Measurements from ENCODE around the gene SNAPC5. TPM values are rescaled to one million over a fixed set of nuclear protein-coding genes. Genes with fewer than 3 reads are reported as not detected.

SNAPC5 gene
- total RNA-seq, 2 donors from 2014 or later = 30.3 to 38.1 TPM

- no peak for TF ChIP-seq CTCF (IDR thresholded peaks at IDR 0.05)
- no peaks in the 10 kb centered on the region for H3K36me3 ChIP-seq
- H3K27me3 ChIP-seq (replicated peaks; ENCODE audit: insufficient read depth) = no peaks in the 10 kb centered on the region
- no peak overlapping the region for H3K27ac ChIP-seq
- DNase-seq (ENCODE audit: low spot score) (no peak), ATAC-seq (ENCODE audit: insufficient number of reproducible peaks, low FRiP score, low read depth) (no peak)
- H3K4me3 ChIP-seq = no peak overlapping the region
- no peaks in the 10 kb centered on the region for H3K4me1 ChIP-seq (ENCODE audit: control insufficient read depth in 1 of 2, low read depth in 2 of 2)
- no peaks in the 10 kb centered on the region for H3K9me3 ChIP-seq
These were observed 44.5 kb downstream of the SNAPC5 start for GRCh38 chr15:66452971-66453580.

- no peak for ATAC-seq (ENCODE audit: insufficient number of reproducible peaks, low FRiP score, low read depth)
These were observed 45.1 kb downstream of the SNAPC5 start for GRCh38 chr15:66452420-66452819.

More at GRCh38 chr15:66452420-66452819, 45.1 kb downstream of the SNAPC5 start:
- Histone ChIP-seq H3K9me3 (no peaks in the 10 kb centered on the region), H3K36me3 (no peaks in the 10 kb centered on the region), H3K27ac (no peak overlapping the region), H3K4me3 (no peak overlapping the region), H3K4me1 (ENCODE audit: control insufficient read depth in 1 of 2, low read depth in 2 of 2) (no peaks in the 10 kb centered on the region), H3K27me3 (replicated peaks; ENCODE audit: insufficient read depth) (no peaks in the 10 kb centered on the region)
- no peak for DNase-seq (ENCODE audit: low spot score)
- no peak for TF ChIP-seq CTCF (IDR thresholded peaks at IDR 0.05)

Other genes starting within 250 kb of the SNAPC5 start
- not detected for gene MEGF11, start 244.0 kb downstream of the SNAPC5 start, total RNA-seq
- gene DIS3L, start 204.2 kb downstream of the SNAPC5 start, total RNA-seq = 10 to 100 TPM; 36.8 to 45.1 TPM
- 10 to 100 TPM in 1 of 2 donors, 1 to 10 TPM in 1; 2.8 to 13.1 TPM for gene TIPIN, start 141.1 kb downstream of the SNAPC5 start, total RNA-seq
- 10 to 100 TPM; 58.7 to 62.3 TPM for gene MAP2K1, start 110.8 kb downstream of the SNAPC5 start, total RNA-seq
- 1,000 to 10,000 TPM; 1,880 to 3,413 TPM for gene RPL4, start 7.1 kb upstream of the SNAPC5 start, total RNA-seq
- 1 to 10 TPM; 3.0 to 8.4 TPM for gene ZWILCH, start 7.6 kb upstream of the SNAPC5 start, total RNA-seq
- not detected for gene LCTL, start 68.2 kb upstream of the SNAPC5 start, total RNA-seq
- gene SMAD6, start 204.5 kb upstream of the SNAPC5 start, total RNA-seq = 100 to 1,000 TPM in 1 of 2 donors, 10 to 100 TPM in 1; 73.3 to 113 TPM